Sigmoid colon (tissue), 4 donors: ENCODE data around the gene TENT5C.

Source experiments
- CTCF ChIP-seq, 4 experiments: fragments of 450-650 bp in 3 of 4; fragments of 200-600 bp in 1 of 4; IDR thresholded peaks; one replicate each; pipeline ENCODE4 v1.5.1; 2016 to 2019; ENCODE audit warnings: antibody characterized with exemption in 4 of 4, mild to moderate bottlenecking in 3 of 4, moderate library complexity in 2 of 4
- POLR2A ChIP-seq, 2 donors: fragments of 450-650 bp; IDR thresholded peaks; one replicate each; pipeline ENCODE4 v1.6.1; 2016; ENCODE audit warnings: antibody characterized with exemption in 2 of 2, mild to moderate bottlenecking in 2 of 2, moderate library complexity in 2 of 2
- POLR2AphosphoS5 ChIP-seq, 4 donors: sonication (generic); formaldehyde crosslinking; IDR thresholded peaks; one replicate each; pipeline ENCODE4 v1.6.1; 2017; ENCODE audit warnings: antibody characterized with exemption in 4 of 4

GRCh38 chr1:117629625-117630422, 24.0 kb downstream of the TENT5C start:
- no peak for TF ChIP-seq CTCF (IDR thresholded peaks at IDR 0.05)
- no peak for TF ChIP-seq POLR2A (IDR thresholded peaks at IDR 0.05)
- no peak for TF ChIP-seq POLR2AphosphoS5 (IDR thresholded peaks at IDR 0.05)
